Measurements from ENCODE around the gene MAST4. TPM values are rescaled to one million over a fixed set of nuclear protein-coding genes. Genes with fewer than 3 reads are reported as not detected.

The MAST4 gene
- total RNA-seq, 1 donor from 2014 or later = 17.2 TPM

DNA sequence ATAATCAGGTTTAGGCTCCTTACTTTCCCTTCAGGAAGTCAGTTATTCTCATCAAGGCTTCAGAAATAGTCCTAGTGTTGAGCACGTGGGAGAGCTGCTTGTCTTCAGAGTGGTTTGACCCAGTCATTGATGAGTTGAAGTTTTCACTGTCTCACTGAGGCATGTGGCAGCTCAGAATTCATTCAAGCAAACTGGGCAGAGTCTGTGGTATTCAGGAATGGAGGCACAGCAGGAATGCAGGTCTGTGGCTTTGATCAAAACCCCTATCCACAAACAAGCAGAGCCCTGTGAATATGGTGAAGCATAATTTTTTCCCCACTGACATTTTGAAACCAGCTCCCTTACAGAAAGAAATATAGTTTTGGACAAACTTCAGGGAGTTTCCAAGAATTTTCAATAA is 393.1 kb downstream of the MAST4 start:
- no peaks in the 10 kb centered on the region for H3K36me3 Mint-ChIP-seq (ENCODE audit: low read depth)
- ChIA-PET CTCF (interaction anchor here (0.6 to 1.5 kb wide), 4 partner anchors 9 to 497 kb away, joined by 3 to 4 read pairs (median 3); no protein-coding TSS in a partner anchor), POLR2A (interaction anchor here (0.5 kb wide), 1 partner anchor 11 kb away, joined by 3 read pairs; no protein-coding TSS in a partner anchor)
- DNase-seq (no peak), ATAC-seq (ENCODE audit: low read depth) (no peak)
- no peak overlapping the region for H3K4me3 Mint-ChIP-seq
- intact Hi-C loops (cut with micrococcal nuclease) = loop anchor here (5.0 kb wide), 1 partner anchor 168 kb away; no protein-coding TSS in a partner anchor
- H3K9me3 Mint-ChIP-seq = no peaks in the 10 kb centered on the region
- H3K27ac Mint-ChIP-seq = no peak overlapping the region
- peaks cover 6% of the 10 kb centered on the region for H3K4me1 Mint-ChIP-seq
- H3K27me3 Mint-ChIP-seq = no peaks in the 10 kb centered on the region
- no peak for TF ChIP-seq CTCF (IDR thresholded peaks at IDR 0.05)

- no peak overlapping the region for H3K27ac Mint-ChIP-seq
- H3K9me3 Mint-ChIP-seq = no peaks in the 10 kb centered on the region
- TF ChIP-seq CTCF (IDR thresholded peaks at IDR 0.05) = no peak
- peaks cover 6% of the 10 kb centered on the region for H3K4me1 Mint-ChIP-seq
- no peak for ATAC-seq (ENCODE audit: low read depth)
- no peak for DNase-seq
- no peak overlapping the region for H3K4me3 Mint-ChIP-seq
- intact Hi-C loops (cut with micrococcal nuclease) = loop anchor here (5.0 kb wide), 1 partner anchor 168 kb away; no protein-coding TSS in a partner anchor
- ChIA-PET POLR2A (interaction anchor here (0.5 kb wide), 1 partner anchor 10 kb away, joined by 3 read pairs; no protein-coding TSS in a partner anchor), CTCF (interaction anchor here (0.6 to 1.5 kb wide), 3 partner anchors 9 to 497 kb away, joined by 3 to 4 read pairs (median 3); no protein-coding TSS in a partner anchor)
- no peaks in the 10 kb centered on the region for H3K27me3 Mint-ChIP-seq
- H3K36me3 Mint-ChIP-seq (ENCODE audit: low read depth) = no peaks in the 10 kb centered on the region
These were observed 393.6 kb downstream of the MAST4 start for GRCh38 chr5:66989781-66990180.

DNA sequence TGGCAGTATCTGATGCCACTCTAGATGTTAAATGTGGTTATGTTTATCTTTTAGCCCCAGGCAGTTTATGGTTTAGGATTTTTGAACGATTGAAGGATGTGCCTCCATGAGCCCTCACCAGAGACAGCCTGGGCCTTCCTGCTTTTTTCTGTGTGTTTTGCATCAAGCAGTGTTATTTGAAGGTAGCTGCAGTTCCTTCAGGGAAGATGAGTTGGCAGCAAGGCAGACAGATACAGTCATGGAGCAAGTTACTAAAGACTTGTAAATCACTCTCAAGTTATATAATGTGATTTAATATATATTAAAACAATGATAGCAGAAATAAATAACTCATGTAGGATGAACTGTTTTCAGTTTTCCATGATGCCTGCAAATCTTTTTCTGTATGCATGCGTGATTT is 395.6 kb downstream of the MAST4 start:
- intact Hi-C loops (cut with micrococcal nuclease) = no loop called here
- DNase-seq (no peak), ATAC-seq (ENCODE audit: low read depth) (no peak)
- Mint-ChIP-seq H3K9me3 (no peaks in the 10 kb centered on the region), H3K27me3 (no peaks in the 10 kb centered on the region), H3K27ac (no peak overlapping the region), H3K36me3 (ENCODE audit: low read depth) (no peaks in the 10 kb centered on the region), H3K4me3 (no peak overlapping the region), H3K4me1 (peaks cover 3% of the 10 kb centered on the region)
- CTCF ChIA-PET = interaction anchor here (0.7 to 1.4 kb wide), 2 partner anchors 217 to 230 kb away, joined by 3 to 4 read pairs; no protein-coding TSS in a partner anchor
- no peak for TF ChIP-seq CTCF (IDR thresholded peaks at IDR 0.05)
- POLR2A ChIA-PET = no interaction called here

DNA sequence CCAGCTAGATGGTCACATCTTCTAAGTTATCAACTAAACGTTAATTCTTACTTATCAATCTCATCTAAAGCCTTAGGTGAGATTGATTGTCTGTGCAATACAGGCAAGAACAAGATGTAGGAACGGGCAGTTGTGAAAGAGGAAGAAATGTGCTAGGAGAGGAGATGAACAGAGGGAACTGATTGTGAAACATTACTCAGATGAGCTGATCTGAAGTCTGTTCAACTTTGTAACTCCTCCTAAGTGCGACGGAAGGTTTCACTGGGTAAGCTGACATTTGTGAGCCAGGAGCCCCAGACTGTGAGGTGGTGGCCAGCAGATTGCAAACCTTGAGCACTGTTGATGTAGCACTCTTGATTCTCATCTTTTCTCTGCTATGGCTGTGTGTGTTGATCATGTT is 396.4 kb downstream of the MAST4 start:
- DNase-seq (no peak), ATAC-seq (ENCODE audit: low read depth) (no peak)
- POLR2A ChIA-PET = interaction anchor here (1.1 kb wide), 1 partner anchor 230 kb away, joined by 3 read pairs; no protein-coding TSS in a partner anchor
- intact Hi-C loops (cut with micrococcal nuclease) = no loop called here
- Mint-ChIP-seq H3K27ac (no peak overlapping the region), H3K27me3 (no peaks in the 10 kb centered on the region), H3K9me3 (no peaks in the 10 kb centered on the region), H3K4me3 (no peak overlapping the region), H3K36me3 (ENCODE audit: low read depth) (no peaks in the 10 kb centered on the region), H3K4me1 (peaks cover 3% of the 10 kb centered on the region)
- CTCF ChIA-PET = interaction anchor here (0.7 to 1.4 kb wide), 2 partner anchors 216 to 229 kb away, joined by 3 to 4 read pairs; no protein-coding TSS in a partner anchor
- no peak for TF ChIP-seq CTCF (IDR thresholded peaks at IDR 0.05)

GRCh38 chr5:66993448-66993847 is 397.3 kb downstream of the MAST4 start:
- no peak for ATAC-seq (ENCODE audit: low read depth)
- no peak overlapping the region for H3K4me3 Mint-ChIP-seq
- ChIA-PET POLR2A (interaction anchor here (1.1 kb wide), 1 partner anchor 229 kb away, joined by 3 read pairs; no protein-coding TSS in a partner anchor), CTCF (no interaction called here)
- intact Hi-C loops (cut with micrococcal nuclease) = no loop called here
- DNase-seq = no peak
- no peaks in the 10 kb centered on the region for H3K27me3 Mint-ChIP-seq
- peaks cover 3% of the 10 kb centered on the region for H3K4me1 Mint-ChIP-seq
- no peaks in the 10 kb centered on the region for H3K36me3 Mint-ChIP-seq (ENCODE audit: low read depth)
- no peak for TF ChIP-seq CTCF (IDR thresholded peaks at IDR 0.05)
- no peak overlapping the region for H3K27ac Mint-ChIP-seq
- H3K9me3 Mint-ChIP-seq = no peaks in the 10 kb centered on the region

Data from activated B cell treated with CpG ODN at 0.5 μM for 24 hours (primary cell).